Mucosa of stomach (tissue), 1 donor: Measurements from ENCODE around the gene ZDHHC24.

Source experiments
- H3K27me3 ChIP-seq: one replicate; pipeline ENCODE4 v1.7.0; 2013; ENCODE audit warnings: mild to moderate bottlenecking, low read length; ENCODE audit not compliant: control insufficient read depth, insufficient read depth
- H3K36me3 ChIP-seq: one replicate; pipeline ENCODE4 v1.7.0; 2013; ENCODE audit warnings: low read length; ENCODE audit not compliant: control insufficient read depth, insufficient read depth
- H3K4me1 ChIP-seq: one replicate; pipeline ENCODE4 v1.7.0; 2013; ENCODE audit warnings: mild to moderate bottlenecking, low read length; ENCODE audit not compliant: control insufficient read depth, insufficient read depth
- H3K4me3 ChIP-seq: one replicate; pipeline ENCODE4 v1.7.0; 2013; ENCODE audit warnings: low read length
- H3K9ac ChIP-seq: one replicate; pipeline ENCODE4 v1.7.0; 2013; ENCODE audit warnings: mild to moderate bottlenecking, low read length, moderate library complexity
- H3K9me3 ChIP-seq: one replicate; pipeline ENCODE4 v1.7.0; 2013; ENCODE audit warnings: mild to moderate bottlenecking, low read length, moderate library complexity; ENCODE audit not compliant: control insufficient read depth
- donor health status: Pancreatic carcinoma.

ZDHHC24 gene

GRCh38 chr11:66581261-66581660, 35.4 kb upstream of the ZDHHC24 start:
- no peak overlapping the region for H3K9ac ChIP-seq
- H3K4me3 ChIP-seq: no peak overlapping the region
- H3K27me3 ChIP-seq: peaks cover 4% of the 10 kb centered on the region
- no peaks in the 10 kb centered on the region for H3K36me3 ChIP-seq
- H3K9me3 ChIP-seq: no peaks in the 10 kb centered on the region
- H3K4me1 ChIP-seq: peaks cover 3% of the 10 kb centered on the region

- Histone ChIP-seq H3K9ac (no peak overlapping the region), H3K9me3 (no peaks in the 10 kb centered on the region), H3K36me3 (no peaks in the 10 kb centered on the region), H3K4me1 (peaks cover 3% of the 10 kb centered on the region), H3K27me3 (peaks cover 4% of the 10 kb centered on the region), H3K4me3 (no peak overlapping the region)
Observed at GRCh38 chr11:66580803-66581202, 35.0 kb upstream of the ZDHHC24 start.

DNA sequence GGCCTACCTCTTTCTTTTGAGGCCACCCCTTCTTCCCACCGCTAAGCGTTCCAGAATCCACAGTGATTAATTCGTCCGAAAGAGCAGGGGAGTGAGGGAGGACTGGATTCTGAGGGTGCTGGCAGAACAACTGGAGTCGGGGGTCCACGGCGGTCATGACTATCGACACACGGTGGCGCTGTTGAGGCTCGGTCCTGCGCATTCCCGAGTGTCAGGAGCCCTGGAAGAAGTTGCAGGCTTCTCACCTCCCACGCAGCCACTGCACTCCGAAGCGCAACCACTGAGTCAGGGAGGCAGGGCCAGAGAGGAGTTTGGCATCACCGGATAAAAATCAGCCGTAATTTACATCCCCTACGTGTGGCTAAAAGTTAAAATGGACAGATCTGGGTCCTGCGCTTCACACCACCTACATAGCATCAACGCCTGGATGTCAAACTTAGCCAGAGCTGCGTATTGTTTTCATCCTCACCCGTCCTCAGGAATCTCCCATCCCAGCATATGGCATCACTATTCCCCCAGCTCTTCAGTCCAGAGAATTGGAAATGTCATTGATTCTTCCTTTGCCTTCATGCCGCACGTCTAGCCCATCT, 33.3 kb upstream of the ZDHHC24 start:
- Histone ChIP-seq H3K27me3 (peaks cover 4% of the 10 kb centered on the region), H3K4me1 (peaks cover 3% of the 10 kb centered on the region), H3K9ac (no peak overlapping the region), H3K4me3 (no peak overlapping the region), H3K9me3 (no peaks in the 10 kb centered on the region), H3K36me3 (no peaks in the 10 kb centered on the region)

DNA sequence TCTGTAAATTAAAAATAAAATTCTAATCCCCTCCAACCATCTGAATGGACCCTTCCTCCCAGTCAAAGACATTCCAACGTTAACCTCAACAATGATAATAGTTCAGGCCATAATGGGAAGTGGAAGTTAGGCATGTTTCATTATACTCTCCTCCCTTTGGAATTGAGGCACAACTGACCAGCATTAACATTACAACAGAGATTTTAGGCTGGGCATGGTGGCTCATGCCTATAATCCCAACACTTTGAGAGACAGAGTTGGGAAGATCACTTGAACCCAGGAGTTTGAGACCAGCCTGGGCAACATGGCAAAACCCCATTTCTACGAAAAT, 25.0 kb upstream of the ZDHHC24 start:
- peaks cover 8% of the 10 kb centered on the region for H3K4me1 ChIP-seq
- peaks cover 9% of the 10 kb centered on the region for H3K27me3 ChIP-seq
- no peak overlapping the region for H3K9ac ChIP-seq
- H3K4me3 ChIP-seq: no peak overlapping the region
- H3K9me3 ChIP-seq: no peaks in the 10 kb centered on the region
- no peaks in the 10 kb centered on the region for H3K36me3 ChIP-seq

GRCh38 chr11:66570079-66570849, 24.4 kb upstream of the ZDHHC24 start:
- H3K9ac ChIP-seq: no peak overlapping the region
- peaks cover 9% of the 10 kb centered on the region for H3K27me3 ChIP-seq
- no peak overlapping the region for H3K4me3 ChIP-seq
- H3K36me3 ChIP-seq: no peaks in the 10 kb centered on the region
- H3K4me1 ChIP-seq: peaks cover 8% of the 10 kb centered on the region
- no peaks in the 10 kb centered on the region for H3K9me3 ChIP-seq

DNA sequence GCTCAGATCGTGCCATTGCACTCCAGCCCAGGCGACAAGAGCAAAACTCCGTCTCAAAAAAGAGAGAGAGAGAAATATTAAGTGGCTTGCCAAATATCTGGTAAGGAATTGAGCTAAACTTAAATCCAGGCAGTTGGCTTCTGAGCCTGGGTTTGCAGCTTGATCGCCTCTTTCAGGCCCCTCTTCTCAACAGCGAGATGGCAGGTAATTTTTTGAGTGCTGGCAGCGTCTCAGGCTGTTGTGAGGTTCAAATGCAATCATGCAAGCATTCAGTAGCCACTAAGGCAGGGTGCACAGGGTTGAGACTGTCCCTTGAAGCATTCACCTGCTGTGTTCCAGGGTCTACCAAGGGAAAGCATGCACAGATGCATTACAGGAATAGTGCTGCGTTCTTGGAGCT, 23.2 kb upstream of the ZDHHC24 start:
- Histone ChIP-seq H3K36me3 (no peaks in the 10 kb centered on the region), H3K4me3 (no peak overlapping the region), H3K9me3 (no peaks in the 10 kb centered on the region), H3K27me3 (peaks cover 9% of the 10 kb centered on the region), H3K9ac (no peak overlapping the region), H3K4me1 (peaks cover 8% of the 10 kb centered on the region)

GRCh38 chr11:66568124-66568916, 22.5 kb upstream of the ZDHHC24 start, which contains the start of gene CTSF:
Gene CTSF, minus strand, starts transcription at chr11:66568606. Its CDS starts 120 bp downstream, at chr11:66568486.
- peak within 1 kb of the TSS; percentile 50 for H3K9ac ChIP-seq
- H3K27me3 ChIP-seq: peaks cover 9% of the 10 kb centered on the region
- H3K36me3 ChIP-seq: no peaks in the 10 kb centered on the region
- peaks cover 8% of the 10 kb centered on the region for H3K4me1 ChIP-seq
- no peaks in the 10 kb centered on the region for H3K9me3 ChIP-seq
- H3K4me3 ChIP-seq: peak within 1 kb of the TSS; percentile 28

DNA sequence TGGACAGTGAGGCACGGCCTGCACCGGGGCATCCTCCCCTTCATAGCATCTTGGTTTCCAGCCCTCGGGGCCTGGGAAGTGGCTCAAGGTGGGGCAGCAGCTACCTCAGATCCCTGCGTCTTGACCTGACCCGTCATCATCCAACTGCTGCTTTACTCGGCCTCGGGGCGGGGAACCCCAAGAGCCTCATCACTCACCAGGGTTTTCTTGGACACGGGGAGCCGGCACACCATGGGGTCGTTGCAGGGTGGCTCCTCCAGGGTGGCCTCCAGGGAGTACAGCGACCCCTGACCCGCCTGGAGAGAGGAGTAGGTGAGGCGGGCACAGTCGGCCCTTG, 21.9 kb upstream of the ZDHHC24 start:
- peaks cover 8% of the 10 kb centered on the region for H3K4me1 ChIP-seq
- H3K9ac ChIP-seq: peak overlapping the region; percentile 50
- H3K27me3 ChIP-seq: peaks cover 9% of the 10 kb centered on the region
- no peaks in the 10 kb centered on the region for H3K9me3 ChIP-seq
- no peaks in the 10 kb centered on the region for H3K36me3 ChIP-seq
- no peak overlapping the region for H3K4me3 ChIP-seq

- Histone ChIP-seq H3K9me3 (no peaks in the 10 kb centered on the region), H3K36me3 (no peaks in the 10 kb centered on the region), H3K4me3 (no peak overlapping the region), H3K27me3 (peaks cover 9% of the 10 kb centered on the region), H3K9ac (no peak overlapping the region), H3K4me1 (peaks cover 8% of the 10 kb centered on the region)
Observed at GRCh38 chr11:66566221-66566620, 20.4 kb upstream of the ZDHHC24 start.

DNA sequence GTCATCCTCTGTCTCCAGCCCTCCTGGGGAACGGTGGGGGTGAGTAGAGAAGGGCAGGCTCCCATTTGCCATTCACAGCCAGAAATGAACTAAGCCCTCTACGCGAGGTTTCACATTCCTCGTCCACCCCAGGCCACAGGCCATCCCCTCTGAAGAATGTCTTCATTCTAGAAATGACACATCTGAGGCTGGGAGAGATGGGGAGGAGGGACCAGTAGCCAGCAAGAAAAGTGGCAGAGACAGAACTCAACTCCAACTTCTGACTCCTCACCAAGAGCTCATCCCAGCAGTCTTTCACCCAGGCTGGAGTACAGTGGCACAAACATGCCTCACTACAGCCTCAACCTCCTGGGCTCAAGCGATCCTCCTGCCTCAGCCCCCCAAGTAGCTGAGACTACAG, 19.1 kb upstream of the ZDHHC24 start:
- Histone ChIP-seq H3K9ac (no peak overlapping the region), H3K27me3 (peaks cover 9% of the 10 kb centered on the region), H3K4me3 (no peak overlapping the region), H3K9me3 (no peaks in the 10 kb centered on the region), H3K4me1 (peaks cover 8% of the 10 kb centered on the region), H3K36me3 (no peaks in the 10 kb centered on the region)

- Histone ChIP-seq H3K4me3 (no peak overlapping the region), H3K4me1 (peaks cover 8% of the 10 kb centered on the region), H3K27me3 (peaks cover 9% of the 10 kb centered on the region), H3K36me3 (no peaks in the 10 kb centered on the region), H3K9me3 (no peaks in the 10 kb centered on the region), H3K9ac (no peak overlapping the region)
Observed at GRCh38 chr11:66564538-66564937, 18.7 kb upstream of the ZDHHC24 start.

- no peak overlapping the region for H3K9ac ChIP-seq
- peaks cover 8% of the 10 kb centered on the region for H3K4me1 ChIP-seq
- H3K4me3 ChIP-seq: no peak overlapping the region
- no peaks in the 10 kb centered on the region for H3K9me3 ChIP-seq
- peaks cover 11% of the 10 kb centered on the region for H3K27me3 ChIP-seq
- no peaks in the 10 kb centered on the region for H3K36me3 ChIP-seq
Observed at GRCh38 chr11:66563832-66564231, 18.0 kb upstream of the ZDHHC24 start.
